ENCODE results near the gene FKBP7. TPM values are rescaled to one million over a fixed set of nuclear protein-coding genes. Genes with fewer than 3 reads are reported as not detected.

FKBP7 gene
- total RNA-seq, 3 donors from 2014 or later: 10.5 to 20.8 (median 16.7) TPM

DNA sequence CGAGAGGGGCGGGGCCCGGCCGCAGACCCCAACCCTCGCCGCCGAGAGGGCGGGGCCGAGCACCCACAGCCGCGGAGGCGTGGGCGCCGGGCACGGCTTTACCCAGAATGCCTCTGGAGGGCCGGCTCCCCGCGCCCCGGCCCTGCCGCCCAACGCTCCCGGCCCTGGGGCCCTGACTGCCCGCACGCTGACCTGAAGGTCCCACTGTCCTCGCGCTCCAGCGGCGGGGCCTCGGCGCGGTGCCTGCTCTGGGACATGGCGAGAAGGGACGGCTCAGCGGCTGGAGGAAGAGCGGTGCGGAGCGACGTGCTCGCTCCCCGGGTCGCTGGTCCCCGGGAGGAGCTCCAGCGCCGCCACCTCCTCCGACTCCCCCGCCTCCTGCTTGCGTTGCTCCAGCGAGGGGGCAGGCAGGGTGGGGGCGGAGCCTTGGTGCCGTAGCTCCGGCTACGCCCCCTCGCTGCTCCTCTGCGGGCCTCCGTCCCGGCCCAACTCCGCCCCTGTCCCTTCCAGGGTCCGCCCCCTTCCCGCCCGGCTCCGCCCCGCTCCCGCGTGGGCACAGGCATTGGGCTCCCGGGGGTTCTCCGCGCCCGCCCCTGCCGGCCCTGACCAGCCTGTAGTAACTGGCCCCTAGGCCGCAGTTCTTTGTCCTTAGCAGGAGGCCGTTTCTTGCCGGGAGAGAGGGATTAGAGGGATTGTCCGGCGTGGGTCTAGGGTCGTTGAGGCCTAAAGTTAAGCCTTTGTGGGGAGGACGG lies 27.4 kb downstream of the FKBP7 start, which contains the start of the genes PJVK and PRKRA:
Gene PJVK, plus strand, starts transcription at position 605 of the 752 bp plus-strand sequence. CDS start 2,032 bp downstream, outside the sequence.
Gene PRKRA, minus strand, starts transcription at position 402 of the 752 bp plus-strand sequence. Its CDS starts 145 bp downstream, at position 257.
- TF ChIP-seq CTCF (IDR thresholded peaks at IDR 0.05): no peak
- peak; percentile 91 for TF ChIP-seq POLR2A (IDR thresholded peaks at IDR 0.05)
- TF ChIP-seq POLR2AphosphoS5 (IDR thresholded peaks at IDR 0.05): peak; percentile 89 to 94 (median 92)
- Histone ChIP-seq H3K9me3 (no peaks in the 10 kb centered on the region), H3K4me3 (peak within 1 kb of the TSS; percentile 62 to 74 (median 67)), H3K4me1 (peaks cover 0 to 11% of the 10 kb centered on the region in 2 donors), H3K36me3 (no peaks in the 10 kb centered on the region), H3K27ac (peak within 1 kb of the TSS; percentile 96 to 98), H3K27me3 (no peaks in the 10 kb centered on the region)
- peak; percentile 96 to 97 for DNase-seq (ENCODE audit: low spot score in 2 of 2)
- intact Hi-C loops (cut with DNase I; ENCODE audit: low total_unique reads): no loop called here

- no peak for TF ChIP-seq CTCF (IDR thresholded peaks at IDR 0.05)
- no peak for TF ChIP-seq POLR2AphosphoS5 (IDR thresholded peaks at IDR 0.05)
- no peak for TF ChIP-seq POLR2A (IDR thresholded peaks at IDR 0.05)
These were observed 28.0 kb downstream of the FKBP7 start for GRCh38 chr2:178450524-178450773.

GRCh38 chr2:178449700-178450523 lies 28.5 kb downstream of the FKBP7 start:
- Histone ChIP-seq H3K4me3 (peak overlapping the region; percentile 62 to 74 (median 67)), H3K27me3 (no peaks in the 10 kb centered on the region), H3K27ac (peak overlapping the region; percentile 96 to 98), H3K4me1 (peaks cover 0 to 11% of the 10 kb centered on the region in 2 donors), H3K36me3 (no peaks in the 10 kb centered on the region), H3K9me3 (no peaks in the 10 kb centered on the region)
- intact Hi-C loops (cut with DNase I; ENCODE audit: low total_unique reads): no loop called here
- no peak for DNase-seq (ENCODE audit: low spot score in 2 of 2)
- no peak for TF ChIP-seq CTCF (IDR thresholded peaks at IDR 0.05)
- TF ChIP-seq POLR2AphosphoS5 (IDR thresholded peaks at IDR 0.05): peak in 1 of 3 donors; percentile 43

More at GRCh38 chr2:178450524-178450773, 28.0 kb downstream of the FKBP7 start:
- no peaks in the 10 kb centered on the region for H3K36me3 ChIP-seq
- H3K9me3 ChIP-seq: no peaks in the 10 kb centered on the region
- peak overlapping the region; percentile 96 to 98 for H3K27ac ChIP-seq
- DNase-seq (ENCODE audit: low spot score in 2 of 2): peak in 1 of 2 donors; percentile 57
- H3K4me1 ChIP-seq: peaks cover 0 to 11% of the 10 kb centered on the region in 2 donors
- peak overlapping the region; percentile 62 to 74 (median 67) for H3K4me3 ChIP-seq
- H3K27me3 ChIP-seq: no peaks in the 10 kb centered on the region
- intact Hi-C loops (cut with DNase I; ENCODE audit: low total_unique reads): no loop called here

DNA sequence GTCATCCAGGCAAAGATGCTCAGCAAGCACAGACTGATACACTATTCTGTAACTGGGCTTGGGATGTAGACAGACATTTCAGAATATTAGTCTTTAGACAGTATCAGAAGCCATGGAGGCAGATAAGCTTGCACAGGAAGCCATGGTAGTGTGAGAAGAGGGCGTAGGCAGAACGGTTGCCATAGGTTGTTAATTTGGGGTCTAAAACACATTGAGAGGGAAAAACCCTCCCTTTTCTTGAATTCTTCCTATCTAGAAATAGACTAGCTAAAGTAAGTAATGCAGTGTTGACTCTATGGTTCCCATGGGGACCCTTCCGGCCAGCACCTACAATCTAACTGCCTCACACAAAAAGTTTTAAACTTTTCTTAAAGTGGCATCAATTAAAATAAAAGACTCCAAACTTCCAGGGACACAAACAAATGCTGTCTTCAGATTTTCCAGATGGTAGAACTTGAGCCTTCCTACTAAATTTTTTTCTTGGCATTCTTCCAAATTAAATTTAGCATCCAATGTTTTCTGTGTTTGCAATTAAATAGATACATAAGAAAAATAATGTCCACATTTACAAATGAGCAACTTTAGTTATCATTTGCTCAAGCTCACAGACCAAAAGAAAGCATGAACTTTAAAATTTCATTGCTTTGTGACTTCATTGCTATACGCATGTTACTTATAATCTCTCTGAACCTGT lies 29.3 kb downstream of the FKBP7 start:
- Histone ChIP-seq H3K4me1 (peaks cover 0 to 11% of the 10 kb centered on the region in 2 donors), H3K36me3 (no peaks in the 10 kb centered on the region), H3K27me3 (no peaks in the 10 kb centered on the region), H3K9me3 (no peaks in the 10 kb centered on the region), H3K4me3 (peak overlapping the region in 2 of 3 donors; percentile 67 to 74), H3K27ac (peak overlapping the region in 1 of 2 donors; percentile 96)
- TF ChIP-seq POLR2A (IDR thresholded peaks at IDR 0.05) (no peak), CTCF (IDR thresholded peaks at IDR 0.05) (no peak), POLR2AphosphoS5 (IDR thresholded peaks at IDR 0.05) (no peak)
- no peak for DNase-seq (ENCODE audit: low spot score in 2 of 2)
- intact Hi-C loops (cut with DNase I; ENCODE audit: low total_unique reads): no loop called here
